HG03342 (cell line): Measurements from ENCODE around the gene CENATAC.
"Not testable (repeated sequence)": the region's sequence is repeated elsewhere in the genome, so short reads cannot be mapped to it uniquely, and the experiment has no call there.

Source experiments
- ATAC-seq: cut with Tn5 transposase; IDR thresholded peaks from one replicate; pipeline ENCODE4 v1.9.1; 2021; ENCODE audit warnings: mild to moderate bottlenecking, moderate library complexity; ENCODE audit not compliant: unreplicated experiment

CENATAC gene

DNA sequence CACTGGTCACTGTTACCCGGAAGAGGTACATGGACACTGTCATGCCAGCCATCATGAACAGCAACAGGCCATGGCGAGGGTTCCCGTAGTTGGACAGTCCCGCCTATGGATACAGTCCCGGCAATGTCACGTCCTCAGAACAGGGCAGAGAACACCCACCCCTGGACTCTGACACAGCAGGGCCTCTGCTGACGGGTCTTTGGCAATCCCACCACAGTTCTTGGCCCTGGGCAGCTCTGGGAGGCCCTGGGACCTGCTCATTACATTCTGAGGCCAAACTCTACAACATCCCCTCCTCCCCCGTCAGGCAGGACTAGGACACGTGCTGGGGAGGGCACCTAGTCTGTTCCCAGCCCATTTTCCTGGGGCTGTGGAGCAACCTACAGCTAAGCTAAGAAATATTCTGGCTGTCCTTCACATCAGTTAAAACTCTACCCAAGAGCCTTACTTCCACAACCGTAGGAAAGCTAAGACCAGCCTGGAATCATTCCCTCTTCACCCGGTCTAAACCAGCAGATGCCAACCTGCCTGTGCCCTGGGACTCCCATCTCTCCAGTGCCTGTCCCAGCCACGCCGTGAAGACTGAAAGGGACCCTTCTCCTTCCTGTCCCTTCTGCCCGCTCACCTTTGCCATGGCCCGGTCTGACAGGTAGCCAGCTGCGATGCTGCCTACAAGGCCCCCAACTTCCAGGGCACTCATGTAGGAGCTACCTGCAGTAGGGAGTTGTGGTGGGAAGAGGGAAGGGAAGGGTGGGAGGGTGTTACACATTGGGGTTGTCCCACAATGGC lies 28.2 kb downstream of the CENATAC start:
- ATAC-seq: no peak

DNA sequence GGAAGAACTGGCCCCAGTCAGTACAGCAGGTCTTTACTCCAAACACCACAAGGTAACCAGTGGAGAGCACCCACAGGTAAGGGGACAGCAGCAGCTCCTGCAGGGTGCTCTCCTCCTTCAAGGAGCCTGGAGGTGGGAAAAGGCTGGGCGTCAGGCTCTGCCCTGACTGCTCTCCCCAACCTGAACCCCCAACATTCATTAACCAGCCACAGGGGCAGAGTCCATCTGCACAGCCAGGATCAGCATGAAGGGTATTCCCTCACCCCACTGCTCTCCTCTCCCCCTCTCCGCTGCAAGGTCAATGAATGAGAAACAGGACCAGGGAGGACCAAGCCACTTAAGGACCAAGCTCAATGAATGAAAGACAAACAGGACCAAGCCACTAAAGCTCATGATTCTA lies 29.0 kb downstream of the CENATAC start:
- ATAC-seq: no peak

DNA sequence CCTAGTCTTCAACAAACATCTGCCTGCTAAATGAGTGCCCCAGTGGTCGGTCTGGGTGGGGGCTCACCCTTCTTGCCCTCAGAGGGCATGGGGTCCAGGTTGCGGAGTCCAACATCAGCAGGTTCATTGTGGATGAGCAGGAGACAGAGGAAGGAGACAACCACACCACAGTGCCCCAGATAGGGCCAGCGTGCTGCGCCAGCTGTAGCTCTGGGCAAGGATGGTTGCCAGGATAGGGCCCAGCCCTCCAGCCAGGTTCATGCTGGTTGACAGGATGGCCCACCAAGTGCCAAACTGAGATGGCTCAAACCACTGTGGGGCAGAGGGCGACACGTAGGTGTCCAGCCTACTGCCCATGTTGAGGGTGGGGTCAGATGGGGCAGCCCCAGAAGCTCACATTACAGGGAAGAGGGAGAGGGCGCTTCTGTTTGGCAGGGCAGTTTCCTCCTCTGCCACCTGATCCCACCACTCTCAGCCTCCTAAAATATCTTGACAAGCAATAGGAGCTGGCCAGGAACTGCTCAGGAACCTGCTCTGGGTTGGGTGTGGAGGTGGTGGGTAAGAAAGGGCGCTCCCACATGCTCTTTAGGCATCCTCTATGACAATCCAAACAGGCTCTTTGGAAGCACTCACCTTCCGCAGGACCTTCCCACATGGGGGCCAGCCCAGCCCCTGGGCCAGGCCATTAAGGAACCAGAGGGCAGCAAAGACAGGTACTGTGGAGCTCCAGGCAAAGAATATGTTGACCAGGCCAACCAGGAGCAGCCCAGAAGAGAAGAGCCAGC lies 29.8 kb downstream of the CENATAC start:
- ATAC-seq: no peak

DNA sequence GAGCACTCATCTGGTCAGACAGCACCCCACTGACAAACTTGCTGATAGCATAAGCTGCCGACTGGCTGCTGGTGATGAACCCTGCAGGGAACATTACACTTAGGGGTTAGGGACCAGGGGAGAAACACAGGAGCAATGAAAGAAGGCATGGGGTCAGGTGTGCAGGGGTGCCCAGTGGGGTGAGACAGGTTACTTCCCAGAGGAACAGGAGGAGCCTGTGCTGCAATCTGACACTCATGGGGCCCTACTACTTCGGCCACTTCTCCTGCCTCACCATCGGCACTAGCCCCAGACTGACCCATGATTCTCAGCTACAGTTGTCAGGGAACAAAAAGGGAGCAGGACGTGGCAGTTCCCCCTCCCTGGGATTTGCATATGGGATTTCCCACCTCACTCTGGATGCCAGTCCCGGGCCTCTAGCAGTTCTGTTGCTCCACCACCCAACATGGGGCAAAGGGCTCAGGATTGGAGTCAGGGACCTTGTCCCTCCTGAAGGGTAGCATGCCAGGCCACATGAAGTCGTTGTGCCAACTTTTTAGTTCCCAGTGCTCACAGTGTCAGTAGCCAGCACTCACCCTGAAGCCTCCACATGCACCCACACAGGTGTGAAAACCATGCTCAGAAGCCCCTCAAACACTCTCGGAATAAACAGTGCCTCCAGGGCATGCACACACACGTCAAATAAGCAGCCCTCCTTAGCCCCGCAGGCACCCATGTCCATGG lies 30.6 kb downstream of the CENATAC start:
- ATAC-seq: no peak

DNA sequence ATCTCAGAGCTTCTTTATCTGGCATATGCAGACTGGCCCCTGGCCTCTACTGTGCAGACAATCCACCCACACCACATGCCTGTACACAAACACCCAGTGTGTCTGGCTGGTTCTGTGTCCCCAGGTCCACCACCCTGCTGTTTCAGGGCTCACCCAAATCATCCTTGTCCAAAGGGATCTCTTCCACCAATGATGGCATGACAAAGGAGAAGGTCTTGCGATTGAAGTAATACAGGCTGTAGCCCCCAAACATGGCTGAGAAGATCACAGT lies 31.1 kb downstream of the CENATAC start:
- no peak for ATAC-seq

DNA sequence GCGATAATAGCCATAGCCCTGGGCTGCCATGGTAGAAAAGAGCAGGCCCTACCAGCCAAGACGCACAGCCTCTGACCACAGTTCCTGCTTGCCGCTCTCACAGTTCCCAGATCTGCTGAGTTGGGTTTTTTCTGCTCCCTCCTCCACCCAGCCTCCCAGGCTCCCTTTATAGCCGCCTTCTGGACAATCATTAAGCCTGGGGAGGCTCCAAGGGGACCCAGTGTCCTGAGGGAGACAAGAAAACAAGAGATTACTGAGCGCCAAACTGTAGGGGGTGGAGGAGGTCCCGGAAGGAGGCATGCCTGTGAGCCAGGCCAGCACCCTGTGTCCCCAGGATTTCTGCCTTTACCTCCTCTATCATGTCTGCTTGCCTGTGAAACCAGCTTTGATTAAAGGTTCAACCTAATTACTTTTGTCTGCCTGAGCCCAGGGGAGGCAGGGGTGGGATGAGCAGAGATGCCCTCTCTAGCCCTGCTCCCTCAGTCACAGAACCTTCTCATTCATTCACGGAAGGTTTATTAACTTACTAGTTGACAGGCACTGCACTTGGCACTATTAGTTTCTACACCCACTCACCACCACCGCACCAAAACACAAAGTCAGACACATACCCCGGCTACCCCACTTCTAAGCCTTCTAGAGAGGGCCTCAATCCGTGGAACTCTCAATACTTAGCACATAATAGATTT lies 31.5 kb downstream of the CENATAC start:
- ATAC-seq: peak; percentile 13

DNA sequence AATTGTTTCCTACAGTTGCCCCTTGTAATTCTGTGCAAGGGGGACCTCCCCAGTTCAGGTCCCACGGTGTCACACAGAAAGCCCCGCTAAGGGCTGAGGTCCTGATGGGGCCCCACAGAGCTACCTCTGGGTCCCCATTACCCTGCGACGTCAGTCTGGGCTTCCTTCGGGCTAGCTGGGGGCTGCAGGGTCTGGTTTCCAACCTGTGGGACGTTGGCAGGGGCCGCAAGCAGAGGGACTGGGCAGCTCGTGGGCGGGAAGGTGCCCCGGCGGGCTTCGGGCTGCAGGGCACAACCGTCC lies 32.0 kb downstream of the CENATAC start:
- peak; percentile 23 for ATAC-seq

DNA sequence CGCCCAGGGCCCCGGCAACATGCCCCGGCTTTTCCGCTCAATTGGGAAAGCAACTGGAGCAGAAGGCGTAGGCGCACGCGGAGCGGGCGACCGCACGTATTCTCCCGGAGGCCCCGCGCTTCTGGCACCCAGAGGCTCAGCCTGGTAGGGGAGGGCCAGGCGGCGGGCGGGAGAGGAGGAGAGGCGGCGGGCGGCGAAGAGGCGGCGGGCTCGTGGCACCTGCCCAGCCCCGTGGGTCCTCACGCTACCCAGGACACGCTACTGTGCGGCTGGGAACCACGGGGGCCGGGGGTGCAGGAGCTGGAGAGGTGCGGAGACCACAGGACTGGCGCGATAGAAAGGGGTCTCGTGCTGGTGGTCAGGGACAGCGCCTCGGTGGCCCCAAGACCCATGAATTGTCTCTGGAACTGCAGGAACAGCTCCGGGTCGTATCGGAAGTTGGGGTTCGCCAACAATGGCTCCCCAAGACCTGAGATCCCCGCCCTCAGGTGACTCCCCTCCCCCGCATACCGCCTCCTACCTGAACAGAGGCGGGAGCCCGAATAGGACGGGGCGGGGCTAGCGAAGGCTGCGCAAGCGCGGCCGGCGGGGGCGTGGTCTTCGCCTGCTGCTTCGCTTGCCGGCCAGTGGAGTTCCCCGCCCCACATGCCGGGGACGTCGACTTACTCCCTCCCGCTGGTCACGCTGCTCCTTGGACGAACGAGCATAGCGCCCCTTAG lies 32.5 kb downstream of the CENATAC start, which contains the start of gene SLC37A4:
SLC37A4 (minus strand) TSS at position 549 of the 719 bp plus-strand sequence.
- ATAC-seq: peak; percentile 85

DNA sequence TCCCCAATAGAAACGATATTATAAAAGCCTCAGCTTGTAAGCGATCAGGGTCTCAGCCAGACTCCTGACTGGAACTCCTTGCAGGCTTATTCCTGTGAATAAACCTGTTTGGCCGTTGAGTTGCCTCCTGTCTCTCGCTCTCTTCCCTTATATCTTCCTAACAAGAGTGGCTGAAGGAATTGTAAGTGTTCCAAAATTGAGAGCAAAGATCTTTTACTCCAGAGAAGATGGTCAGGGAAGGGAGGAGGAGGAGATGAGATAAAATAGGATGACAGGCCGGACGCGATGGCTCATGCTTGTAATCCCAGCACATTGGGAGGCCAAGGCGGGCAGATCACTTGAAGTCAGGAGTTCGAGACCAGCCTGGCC lies 34.0 kb downstream of the CENATAC start:
- ATAC-seq: no peak

DNA sequence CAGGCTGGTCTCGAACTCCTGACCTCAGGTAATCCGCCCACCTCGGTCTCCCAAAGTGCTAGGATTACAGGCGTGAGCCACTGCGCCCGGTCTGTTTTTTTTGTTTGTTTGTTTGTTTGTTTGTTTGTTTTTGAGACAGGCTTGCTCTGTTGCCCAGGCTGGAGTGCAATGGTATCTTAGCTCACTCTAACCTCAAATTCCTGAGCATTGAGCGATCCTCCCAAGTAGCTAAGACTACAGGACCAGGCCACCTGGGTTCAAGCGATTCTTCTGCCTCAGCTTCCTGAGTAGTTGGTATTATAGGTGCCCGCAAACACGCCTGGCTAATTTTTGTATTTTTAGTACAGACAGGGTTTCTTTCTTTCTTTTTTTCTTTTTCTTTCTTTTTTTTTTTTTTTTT lies 35.5 kb downstream of the CENATAC start:
- ATAC-seq: not testable (repeated sequence)

DNA sequence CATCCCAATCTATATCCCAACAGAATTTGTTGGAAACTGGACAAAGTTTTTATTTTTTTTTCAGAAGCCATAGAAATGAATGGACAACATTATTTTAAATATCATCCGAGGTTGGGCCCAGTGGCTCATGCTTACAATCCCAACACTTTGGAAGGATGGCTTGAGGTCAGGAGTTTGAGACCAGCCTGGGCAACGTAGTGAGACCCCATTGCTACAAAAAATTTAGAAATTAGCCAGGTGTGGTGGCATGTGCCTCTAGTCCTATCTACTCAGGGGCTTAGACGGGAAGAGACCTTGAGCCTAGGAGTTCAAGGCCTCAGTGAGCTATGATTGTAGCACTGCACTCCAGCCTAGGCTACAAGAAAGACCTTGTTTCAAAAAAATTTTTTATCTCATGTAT lies 36.9 kb downstream of the CENATAC start:
- ATAC-seq: no peak

DNA sequence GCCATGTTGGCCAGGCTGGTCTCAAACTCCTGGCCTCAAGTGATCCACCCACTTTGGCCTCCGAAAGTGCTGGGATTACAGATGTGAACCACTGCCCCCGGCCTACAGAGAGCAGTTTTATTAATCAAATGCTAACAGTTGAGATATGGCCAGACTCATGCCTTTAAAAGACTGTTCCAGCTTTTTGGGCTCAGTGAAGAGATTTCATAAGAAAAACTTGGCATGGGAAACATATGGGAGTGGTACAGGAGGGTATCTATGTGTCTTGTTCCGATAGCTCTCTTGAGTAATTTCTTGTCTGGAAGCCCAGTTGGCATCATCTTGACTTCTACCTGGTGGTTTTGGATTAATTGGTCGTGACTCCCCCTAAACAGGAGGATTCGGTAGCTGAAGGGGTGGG lies 40.9 kb downstream of the CENATAC start:
- ATAC-seq: no peak

DNA sequence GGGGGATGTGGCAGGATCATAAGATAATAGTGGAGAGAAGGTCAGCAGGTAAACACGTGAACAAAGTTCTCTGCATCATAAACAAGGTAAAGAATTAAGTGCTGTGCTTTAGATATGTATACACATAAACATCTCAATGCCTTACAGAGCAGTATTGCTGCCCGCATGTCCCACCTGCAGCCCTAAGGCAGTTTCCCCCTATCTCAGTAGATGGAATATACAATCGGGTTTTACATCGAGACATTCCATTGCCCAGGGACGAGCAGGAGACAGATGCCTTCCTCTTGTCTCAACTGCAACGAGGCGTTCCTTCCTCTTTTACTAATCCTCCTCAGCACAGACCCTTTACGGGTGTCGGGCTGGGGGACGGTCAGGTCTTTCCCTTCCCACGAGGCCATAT lies 41.5 kb downstream of the CENATAC start:
- ATAC-seq: not testable (repeated sequence)

DNA sequence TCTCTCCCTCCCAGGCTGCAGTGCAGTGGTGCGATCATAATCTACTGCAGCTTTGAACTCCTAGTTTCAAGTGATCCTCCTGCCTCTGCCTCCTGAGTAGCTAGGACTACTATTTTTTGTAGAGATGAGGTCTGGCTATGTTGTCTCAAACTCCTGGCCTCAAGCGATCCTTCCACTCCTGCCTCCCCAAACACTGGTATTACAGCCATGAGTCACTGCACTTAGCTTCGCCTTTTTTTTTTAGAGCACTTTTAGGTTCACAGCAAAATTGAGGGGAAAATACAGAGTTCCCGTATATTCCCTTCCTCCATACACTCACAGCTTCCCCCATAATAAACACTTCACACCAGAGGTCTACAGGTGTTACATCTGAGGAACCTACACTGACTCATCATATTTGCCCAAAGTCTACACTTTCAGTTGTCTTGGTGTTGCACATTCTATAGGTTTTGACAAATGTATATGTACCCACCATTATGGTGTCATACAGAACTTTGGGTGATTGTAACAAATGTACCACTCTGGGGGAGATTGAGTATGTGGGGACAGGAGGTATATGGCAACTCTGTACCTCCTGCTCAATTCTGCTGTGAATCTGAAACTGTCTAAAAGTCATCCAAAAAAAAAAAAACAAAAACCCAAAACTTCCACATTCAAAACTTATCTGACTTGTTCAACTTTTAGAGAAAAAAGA lies 44.0 kb downstream of the CENATAC start:
- no peak for ATAC-seq

DNA sequence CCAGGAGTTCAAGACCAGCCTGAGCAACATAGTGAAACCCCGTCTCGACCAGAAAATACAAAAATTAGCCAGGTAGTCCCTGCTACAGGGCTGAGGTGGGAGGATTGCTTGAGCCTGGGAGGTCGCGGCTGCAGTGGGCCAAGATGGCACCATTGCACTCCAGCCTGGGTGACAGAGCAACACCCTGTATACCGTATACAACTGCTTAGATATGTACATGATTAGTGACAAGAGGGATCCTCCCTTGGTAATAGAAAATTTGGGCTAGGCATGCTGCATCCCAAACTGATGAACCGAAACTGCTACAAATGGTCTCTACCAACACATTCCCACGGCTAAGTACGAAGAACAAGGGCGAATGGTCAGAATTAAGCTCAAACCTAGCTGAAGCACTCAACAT lies 45.0 kb downstream of the CENATAC start:
- no peak for ATAC-seq

DNA sequence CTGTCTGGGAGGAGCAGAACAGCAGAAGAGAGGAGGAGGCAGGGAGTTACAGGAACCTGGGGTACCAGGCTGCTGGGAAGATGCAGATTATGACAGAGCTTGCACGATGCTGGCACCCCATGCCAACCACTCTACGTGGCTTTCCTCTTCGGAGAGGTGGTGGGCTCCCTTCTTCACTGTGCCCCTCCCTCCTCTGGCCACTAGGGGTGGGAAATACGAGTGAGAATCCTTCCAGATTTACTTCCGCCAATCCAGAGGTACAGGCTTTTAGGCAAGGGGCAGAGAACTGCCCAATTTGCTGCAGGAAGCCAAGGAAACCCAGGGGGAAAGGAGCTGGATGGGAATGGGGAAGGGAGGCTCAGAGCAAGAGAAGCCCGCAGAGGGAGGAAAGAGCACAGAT lies 46.8 kb downstream of the CENATAC start:
- no peak for ATAC-seq

DNA sequence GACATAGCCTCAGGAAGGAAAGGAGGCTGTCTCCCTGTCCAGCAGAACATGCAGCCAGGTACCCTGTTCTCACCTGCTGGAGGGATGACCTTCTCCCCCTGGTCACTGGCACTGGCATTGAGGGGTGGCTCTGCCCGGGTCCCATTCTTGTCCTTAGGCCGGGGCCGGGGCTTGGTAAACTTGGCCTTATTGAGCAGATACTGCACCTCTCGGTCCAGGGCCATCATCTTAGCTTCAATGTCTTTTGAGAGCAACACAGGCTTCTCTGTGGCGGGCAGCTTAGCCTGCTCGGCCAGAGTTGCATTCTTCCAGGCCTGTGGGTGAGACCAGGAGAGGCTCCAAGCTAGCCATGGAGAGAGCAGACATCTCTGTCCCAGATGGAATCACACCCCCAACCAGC lies 48.6 kb downstream of the CENATAC start:
- ATAC-seq: no peak

DNA sequence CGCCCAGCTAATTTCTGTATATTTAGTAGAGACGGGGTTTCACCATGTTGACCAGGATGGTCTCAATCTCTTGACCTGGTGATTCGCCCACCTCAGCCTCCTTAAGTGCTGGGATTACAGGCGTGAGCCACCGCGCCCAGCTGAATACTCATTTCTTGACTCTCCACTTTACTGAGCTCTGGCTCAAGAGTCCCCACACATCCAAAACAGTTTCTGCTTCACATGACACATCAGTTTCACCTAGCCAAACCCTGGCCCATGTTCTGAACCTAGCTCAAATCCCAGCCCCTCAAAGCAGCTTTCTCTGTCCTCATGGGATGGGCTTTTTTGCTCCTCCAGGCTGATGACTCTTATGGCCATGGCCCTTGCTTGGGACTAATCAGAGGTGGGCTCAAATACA lies 49.3 kb downstream of the CENATAC start:
- no peak for ATAC-seq

DNA sequence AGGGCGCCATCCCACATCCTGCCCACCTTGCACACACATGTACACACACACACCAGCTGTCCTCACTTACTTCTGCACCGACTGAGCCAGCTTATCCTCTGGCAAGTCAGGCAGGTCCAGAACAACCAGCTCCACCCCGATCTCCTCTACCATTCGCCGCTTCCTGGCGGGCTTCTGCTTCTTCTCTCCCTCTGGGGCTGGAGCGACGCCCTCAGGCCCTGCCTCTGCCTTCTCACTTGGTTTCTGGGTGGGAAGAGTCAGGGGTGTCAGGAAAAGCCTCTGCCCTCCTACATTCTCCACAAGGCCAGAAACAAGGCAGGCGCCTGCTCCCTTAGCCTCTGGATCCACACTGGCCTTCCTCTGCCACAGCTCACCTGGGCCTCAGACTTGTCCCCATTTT lies 50.7 kb downstream of the CENATAC start:
- no peak for ATAC-seq

DNA sequence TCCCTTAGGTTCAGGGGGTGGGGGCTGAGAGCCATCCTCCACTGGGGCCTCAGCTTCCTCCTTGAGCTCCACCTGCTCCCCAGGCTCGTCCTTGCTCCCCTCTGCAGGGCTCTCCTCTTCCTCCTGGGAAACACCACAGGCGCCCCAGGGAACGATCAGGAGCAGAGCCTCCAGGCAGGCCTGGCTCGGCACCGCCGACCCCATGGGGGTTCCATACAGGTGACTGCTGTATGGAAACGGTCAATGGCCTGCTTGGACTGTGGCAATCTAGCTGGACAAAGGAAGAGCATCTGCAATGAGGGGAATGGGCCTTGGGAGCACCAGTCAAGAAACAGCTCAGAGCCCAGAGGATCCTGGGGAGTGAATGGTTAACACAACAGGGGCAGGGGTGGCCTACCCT lies 51.1 kb downstream of the CENATAC start:
- ATAC-seq: no peak
